T-helper 2 cell (primary cell): ENCODE measurements around the gene PPFIA3.
"Not testable (repeated sequence)": the region's sequence is repeated elsewhere in the genome, so short reads cannot be mapped to it uniquely, and the experiment has no call there.

Source experiments
- DNase-seq, 5 experiments: peaks; one replicate each; pipeline versions ENCODE4 v3.0.0 to v3.0.0-alpha.2; 2012 to 2022

The PPFIA3 gene

DNA sequence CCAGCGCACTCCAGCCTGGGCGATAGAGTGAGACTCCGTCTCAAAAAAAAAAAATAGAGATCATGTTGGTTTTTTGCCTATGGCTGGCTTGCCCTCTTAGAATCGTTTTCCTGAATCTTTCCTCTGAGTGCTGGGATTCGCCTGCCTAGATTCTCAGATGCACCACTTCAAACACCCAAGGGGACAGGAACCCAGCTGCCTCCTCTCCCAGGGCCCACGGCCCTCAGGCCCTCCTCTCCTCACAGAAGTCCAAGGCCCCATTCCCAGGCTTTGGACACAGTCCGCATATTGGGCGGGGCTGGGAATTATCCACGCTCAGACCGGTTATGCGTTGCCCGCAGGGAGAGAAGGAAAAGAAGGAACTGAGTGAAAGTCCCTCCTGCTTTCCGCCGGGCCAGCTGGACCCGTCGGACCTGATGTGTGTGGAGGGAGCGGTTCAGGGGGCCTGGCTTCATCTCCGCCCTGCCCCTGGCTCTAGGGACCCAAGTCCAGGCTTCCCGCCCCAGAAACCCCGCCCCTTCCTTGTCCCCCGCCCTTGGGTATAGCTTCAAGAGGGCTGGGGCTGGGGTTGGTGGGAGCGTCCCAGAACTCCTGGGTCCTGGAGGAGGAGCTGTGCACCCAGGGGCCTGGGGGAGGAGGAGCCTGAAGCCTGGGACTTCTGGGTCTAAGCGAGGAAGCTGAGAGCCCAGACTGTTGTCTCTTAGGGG lies 5.8 kb downstream of the PPFIA3 start:
- DNase-seq, result no peak

DNA sequence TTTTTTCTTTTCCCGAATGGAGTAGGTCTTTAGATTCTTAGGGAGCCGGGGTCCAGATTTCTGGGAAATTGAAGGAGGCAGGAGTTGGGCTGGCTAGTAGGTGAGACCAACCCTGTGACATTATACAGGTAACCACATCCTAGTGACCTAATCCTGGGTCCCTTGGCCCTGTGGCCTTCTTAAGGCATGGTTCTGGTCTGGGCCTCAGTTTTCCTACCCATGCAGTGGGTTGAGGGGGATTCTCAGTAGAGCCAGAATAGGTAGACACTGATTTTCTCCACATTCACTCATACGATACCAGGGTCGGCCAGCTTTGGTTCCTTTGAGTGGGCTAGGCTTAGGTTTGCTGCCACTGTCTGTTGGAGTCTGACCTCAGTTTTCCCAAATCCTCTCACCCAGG lies 7.2 kb downstream of the PPFIA3 start:
- DNase-seq, result no peak

DNA sequence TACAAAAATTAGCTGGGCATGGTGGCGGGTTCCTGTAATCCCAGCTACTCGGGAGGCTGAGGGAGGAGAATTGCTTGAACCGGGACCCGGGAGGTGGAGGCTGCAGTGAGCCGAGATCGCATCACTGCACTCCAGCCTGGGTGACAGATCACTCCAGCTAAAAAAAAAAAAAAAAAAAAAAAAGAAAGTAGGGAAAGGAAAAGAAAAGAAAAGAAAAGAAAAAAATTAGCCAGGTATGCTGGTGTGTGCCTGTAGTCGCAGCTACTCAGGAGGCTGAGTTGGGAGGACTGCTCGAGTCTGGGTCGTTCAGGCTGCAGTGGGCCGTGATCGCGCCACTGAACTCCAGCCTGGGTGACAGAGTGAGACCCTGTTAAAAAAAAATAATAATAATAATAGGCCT lies 7.9 kb downstream of the PPFIA3 start:
- not testable (repeated sequence) for DNase-seq

DNA sequence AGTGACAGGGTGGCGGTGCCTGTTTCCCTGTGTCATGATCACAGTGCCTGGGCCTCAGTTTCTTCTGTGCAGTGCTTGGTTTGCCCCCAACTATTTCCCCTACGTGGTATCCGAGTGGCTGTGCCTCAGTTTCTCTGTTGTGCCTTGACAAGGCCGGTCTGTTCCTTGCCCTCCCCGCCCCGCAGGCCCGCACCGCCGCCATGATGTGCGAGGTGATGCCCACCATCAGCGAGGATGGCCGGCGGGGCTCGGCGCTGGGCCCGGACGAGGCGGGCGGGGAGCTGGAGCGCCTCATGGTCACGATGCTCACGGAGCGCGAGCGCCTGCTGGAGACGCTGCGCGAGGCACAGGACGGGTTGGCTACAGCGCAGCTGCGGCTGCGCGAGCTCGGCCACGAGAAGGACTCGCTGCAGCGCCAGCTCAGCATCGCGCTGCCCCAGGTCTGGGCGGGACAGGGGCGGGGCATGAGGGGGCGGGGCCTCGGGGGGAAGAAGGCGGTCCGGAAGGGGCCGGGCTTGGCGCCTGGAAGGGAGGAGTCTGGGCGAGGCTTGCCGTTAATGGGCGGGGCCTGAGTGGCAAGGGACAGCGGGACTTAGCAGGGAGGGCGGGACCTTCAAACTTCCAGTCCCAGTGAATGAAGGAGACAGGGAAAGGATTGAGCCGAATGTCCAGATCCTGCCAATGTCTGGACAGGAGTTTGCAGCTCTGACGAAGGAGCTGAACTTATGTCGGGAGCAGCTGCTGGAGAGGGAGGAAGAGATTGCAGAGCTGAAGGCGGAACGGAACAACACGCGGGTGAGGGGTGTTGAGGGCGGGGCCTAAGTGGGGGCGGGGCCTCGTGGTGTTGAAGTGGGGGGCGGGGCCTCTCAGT lies 8.6 kb downstream of the PPFIA3 start:
- peak; percentile 88 to 95 (median 91) for DNase-seq

DNA sequence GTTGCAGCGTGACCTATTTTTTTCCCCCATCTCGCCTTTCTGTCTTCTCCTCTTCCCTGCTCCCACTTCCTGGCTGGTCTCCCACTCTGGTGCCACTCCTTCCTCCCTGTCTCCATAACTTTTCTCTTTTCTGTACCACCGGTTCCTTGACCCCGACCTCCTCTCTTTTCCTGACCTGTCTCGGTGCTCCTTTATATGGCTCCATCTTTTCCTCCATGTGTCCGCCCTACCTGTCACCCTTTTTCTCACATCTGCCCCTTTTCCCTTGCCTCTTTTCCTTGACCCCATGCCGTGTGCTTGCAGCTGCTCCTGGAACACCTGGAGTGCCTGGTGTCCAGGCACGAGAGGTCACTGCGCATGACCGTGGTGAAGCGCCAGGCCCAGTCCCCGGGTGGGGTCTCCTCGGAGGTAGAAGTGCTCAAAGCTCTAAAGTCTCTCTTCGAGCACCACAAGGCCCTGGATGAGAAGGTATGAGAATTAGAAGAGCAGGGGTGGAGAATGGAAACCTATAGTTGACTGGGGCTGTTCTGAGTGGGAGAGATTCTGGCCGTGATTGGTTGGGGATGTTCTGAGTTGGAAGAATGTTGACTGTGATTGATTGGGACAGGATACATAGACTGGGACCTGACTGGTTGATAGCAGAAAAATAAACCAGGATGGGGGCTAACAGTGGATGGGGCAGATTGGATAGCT lies 9.3 kb downstream of the PPFIA3 start:
- DNase-seq, result no peak

DNA sequence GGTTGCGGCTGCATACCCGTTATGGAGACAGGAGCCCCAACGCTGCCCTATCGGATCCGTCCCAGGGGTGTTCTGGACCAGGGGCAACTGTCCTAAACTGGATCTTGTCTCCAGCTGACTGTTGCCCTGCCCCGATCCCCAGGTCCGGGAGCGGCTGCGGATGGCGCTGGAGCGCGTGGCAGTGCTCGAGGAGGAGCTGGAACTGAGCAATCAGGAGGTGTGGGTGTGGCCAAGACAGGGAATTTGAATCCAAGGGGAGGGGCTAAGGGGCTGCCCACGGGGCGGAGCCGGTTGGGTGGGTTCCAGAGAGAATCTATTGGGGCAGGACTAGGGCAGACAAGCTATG lies 9.9 kb downstream of the PPFIA3 start:
- DNase-seq, result no peak

DNA sequence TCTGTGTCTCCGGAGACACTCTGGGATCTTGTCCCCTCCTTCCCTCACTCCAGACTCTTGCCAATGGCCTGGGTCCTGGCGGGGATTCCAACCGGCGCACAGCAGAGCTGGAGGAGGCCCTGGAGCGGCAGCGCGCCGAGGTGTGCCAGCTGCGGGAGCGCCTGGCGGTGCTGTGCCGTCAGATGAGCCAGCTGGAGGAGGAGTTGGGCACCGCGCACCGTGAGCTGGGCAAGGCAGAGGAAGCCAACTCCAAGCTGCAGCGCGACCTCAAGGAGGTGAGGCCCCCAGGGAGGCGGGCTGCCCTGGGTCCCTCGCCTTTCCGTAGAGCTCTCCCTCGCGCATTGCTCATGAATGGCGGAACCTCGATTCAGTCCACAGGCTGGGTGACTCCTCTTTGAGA lies 11.0 kb downstream of the PPFIA3 start:
- no peak for DNase-seq

DNA sequence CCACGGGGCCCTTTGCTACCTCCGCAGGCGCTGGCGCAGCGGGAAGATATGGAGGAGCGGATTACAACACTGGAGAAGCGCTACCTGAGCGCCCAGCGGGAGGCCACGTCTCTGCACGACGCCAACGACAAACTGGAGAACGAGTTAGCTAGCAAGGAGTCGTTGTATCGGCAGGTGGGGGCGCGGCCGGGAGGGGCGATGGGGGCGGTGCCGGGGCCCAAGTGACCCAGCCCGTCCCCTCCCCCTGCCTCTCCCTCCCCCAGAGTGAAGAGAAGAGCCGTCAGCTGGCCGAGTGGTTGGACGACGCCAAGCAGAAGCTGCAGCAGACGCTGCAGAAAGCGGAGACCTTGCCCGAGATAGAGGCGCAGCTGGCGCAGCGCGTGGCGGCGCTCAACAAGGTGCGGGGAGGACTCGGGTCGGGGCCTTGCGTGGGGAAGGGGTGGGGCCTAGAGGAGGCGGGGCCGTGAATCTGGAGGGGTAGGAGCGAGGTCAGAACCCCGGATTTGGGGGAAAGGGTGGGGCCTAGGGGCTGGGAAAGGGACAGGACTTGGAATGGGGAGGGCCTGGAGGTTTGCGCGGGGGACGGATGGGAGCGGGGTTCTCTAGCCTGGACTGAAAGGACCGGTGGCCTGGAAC lies 13.7 kb downstream of the PPFIA3 start:
- peak in 1 of 5 experiments; percentile 49 for DNase-seq

DNA sequence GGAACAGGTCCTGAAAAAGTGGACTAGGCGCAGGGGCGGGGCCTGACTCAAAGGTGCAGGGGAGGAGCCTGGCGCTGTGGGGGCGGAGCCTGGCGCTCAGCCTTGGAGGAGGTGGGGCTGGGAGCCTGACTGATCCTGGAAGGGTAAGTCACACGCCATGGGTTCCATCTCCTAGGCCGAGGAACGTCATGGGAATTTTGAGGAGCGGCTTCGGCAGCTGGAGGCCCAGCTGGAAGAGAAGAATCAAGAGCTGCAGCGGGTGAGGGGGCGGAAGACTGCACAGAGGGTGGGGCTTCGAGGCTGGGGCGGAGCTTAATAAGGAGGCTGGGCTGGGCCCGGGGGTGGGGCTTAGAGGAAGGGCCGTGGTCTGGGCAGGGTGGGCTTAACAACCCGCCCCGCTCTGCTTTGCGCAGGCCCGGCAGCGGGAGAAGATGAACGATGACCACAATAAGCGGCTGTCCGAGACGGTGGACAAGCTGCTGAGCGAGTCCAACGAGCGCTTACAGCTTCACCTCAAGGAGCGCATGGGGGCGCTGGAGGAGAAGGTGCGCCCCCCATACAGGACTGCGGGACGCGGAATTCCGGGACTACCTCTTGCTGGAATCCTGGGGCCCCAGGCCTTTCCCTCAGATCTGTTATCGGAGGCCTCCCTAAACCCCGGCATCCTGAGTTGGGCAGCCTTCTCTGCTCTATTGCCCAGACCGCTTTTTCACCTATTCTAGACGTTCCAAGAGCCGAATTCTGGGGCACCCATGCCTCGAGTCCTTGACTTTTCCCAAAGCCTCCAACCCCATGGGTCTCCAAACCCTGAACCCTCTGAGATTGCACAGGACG lies 14.5 kb downstream of the PPFIA3 start:
- peak in 2 of 5 experiments; percentile 38 to 53 for DNase-seq

DNA sequence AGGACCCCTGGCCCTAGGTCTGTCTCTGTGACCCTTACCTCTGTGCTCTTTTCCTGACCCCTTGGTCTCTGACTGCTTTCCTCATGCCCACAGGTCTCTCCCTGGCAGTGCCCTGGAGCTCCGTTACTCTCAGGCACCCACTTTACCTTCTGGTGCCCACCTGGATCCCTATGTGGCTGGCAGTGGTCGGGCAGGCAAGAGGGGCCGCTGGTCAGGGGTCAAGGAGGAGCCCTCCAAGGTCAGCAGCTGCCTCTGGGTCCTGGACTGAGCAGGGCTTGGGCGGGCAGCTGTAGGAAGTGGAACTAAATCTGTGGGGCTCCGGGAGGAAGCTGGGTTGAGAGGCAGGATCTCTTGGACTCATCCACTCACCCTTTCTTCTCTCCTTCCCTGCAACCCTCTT lies 16.3 kb downstream of the PPFIA3 start:
- DNase-seq, result no peak

DNA sequence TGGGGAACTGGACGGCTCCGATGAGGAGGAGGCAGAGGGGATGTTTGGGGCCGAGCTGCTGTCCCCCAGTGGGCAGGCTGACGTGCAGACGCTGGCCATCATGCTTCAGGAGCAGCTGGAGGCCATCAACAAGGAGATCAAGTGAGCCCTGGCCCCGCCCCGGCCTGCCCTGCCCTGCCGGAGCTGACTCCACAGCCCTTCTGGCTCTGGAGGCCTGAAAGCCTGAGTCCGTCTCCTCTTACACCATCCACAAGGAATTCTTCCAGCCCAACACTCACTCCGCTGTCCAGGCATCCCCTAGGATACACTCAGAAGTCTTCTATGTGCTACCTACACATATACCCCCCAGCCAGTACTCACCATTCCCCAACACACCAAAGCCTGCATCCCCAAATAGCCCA lies 17.4 kb downstream of the PPFIA3 start:
- no peak for DNase-seq

DNA sequence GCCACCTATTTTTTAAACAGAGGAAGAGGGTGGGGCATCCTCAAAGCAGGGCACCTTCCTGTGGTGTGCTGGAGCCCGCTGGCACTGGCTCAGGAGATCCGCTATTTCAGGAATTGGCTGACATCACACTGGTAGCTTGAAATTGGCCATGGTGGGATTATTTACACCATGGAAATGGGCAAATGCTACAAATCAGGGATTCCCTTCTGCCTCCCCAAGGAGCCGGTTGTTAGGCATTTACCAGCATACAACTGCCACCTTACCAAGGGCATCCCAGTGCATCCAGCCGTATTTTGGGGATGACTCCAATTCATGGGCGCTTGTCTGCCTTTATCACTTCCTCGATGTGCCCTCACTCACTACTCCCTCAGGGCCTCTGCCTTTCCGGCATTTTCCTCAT lies 21.6 kb downstream of the PPFIA3 start:
- DNase-seq, result no peak

DNA sequence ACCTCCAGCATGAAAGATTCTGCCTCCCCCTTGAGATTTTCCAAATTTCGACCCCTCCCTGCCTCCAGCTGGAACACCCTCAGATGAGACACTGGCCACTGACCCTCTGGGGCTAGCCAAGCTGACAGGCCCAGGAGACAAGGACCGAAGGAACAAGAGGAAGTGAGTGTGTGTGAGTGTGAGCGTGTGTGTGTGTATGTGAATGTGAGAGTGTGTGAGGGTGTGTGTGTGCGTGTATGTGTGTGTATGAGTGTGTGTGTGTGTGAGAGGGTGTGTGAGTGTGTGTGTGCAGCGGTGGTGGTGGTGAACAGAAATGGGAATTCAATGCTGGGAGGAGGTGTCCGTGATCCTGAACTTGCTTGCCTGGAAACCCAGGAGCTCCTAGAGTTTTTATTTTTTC lies 22.0 kb downstream of the PPFIA3 start:
- DNase-seq, result no peak

DNA sequence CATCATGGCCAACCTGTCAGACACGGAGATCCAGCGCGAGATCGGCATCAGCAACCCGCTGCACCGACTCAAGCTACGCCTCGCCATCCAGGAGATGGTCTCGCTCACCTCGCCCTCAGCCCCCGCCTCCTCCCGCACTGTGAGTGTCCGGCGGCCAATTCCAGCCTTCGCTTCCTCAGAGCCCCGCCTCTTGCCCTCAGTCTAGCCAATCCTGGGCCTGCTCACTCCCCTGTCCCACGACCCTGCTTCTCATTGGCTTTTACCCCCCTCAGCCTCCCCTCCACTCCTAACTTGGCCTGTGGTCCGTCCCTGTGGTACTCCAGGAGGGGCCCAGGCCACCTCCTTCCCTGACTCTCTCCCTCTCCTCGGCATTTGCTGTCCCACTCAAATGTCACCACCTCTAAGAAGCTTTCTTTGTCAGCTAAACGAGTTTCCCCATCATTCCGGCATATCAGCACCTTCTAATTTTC lies 23.6 kb downstream of the PPFIA3 start:
- peak in 3 of 5 experiments; percentile 45 to 87 (median 49) for DNase-seq

DNA sequence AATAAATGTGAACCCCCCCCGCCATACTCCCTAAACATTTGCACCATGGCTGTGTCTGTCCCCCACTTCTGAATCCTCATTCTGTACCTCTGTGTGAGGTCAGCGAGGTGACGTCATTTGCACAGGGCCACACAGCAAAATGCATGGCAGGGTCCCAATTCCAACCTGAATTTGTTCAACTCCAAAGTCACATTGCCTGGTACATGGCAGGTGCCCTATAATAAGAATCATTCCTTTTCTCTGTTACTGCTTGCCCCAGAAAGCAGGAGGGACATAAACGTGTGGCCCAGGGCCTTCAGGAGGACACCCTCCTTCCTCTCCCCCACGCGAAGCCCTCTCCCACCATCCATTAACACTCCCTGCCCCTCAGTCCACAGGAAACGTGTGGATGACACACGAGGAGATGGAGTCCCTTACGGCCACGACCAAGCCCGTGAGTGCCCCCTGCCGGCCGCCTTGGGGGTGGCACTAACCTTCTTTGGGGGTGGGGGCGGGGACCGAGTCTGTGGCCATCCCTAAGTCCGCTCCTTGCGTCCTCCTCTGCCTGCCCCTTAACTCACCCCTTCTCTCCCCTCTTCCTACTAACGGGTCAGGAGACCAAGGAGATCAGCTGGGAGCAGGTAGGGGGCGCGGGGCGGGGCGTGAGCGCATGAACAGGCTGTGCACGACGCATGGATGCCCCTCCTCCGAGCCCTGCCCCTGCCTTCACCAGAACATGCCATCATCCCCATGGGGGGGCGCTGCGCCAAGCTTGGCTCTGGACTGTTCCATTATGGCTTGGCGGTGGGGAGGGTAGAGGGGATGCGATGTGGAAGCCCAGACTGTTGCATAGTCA lies 26.4 kb downstream of the PPFIA3 start:
- peak; percentile 53 to 89 (median 69) for DNase-seq

DNA sequence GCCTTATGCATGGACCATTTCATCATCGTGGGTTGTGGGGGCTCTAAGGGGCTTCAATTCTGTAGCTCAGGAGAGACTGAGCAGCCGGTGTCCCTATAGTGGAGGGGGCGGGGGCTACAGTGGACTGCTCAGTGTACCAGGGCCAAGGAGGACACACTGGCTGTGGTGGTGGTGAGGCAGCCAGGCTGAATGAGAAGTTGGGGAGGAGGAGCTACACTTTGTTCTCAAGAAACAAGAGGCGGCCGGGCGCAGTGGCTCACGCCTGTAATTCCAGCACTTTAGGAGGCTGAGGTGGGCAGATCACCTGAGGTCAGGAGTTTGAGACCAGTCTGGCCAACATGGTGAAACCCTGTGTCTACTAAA lies 27.0 kb downstream of the PPFIA3 start:
- DNase-seq, result not testable (repeated sequence)

DNA sequence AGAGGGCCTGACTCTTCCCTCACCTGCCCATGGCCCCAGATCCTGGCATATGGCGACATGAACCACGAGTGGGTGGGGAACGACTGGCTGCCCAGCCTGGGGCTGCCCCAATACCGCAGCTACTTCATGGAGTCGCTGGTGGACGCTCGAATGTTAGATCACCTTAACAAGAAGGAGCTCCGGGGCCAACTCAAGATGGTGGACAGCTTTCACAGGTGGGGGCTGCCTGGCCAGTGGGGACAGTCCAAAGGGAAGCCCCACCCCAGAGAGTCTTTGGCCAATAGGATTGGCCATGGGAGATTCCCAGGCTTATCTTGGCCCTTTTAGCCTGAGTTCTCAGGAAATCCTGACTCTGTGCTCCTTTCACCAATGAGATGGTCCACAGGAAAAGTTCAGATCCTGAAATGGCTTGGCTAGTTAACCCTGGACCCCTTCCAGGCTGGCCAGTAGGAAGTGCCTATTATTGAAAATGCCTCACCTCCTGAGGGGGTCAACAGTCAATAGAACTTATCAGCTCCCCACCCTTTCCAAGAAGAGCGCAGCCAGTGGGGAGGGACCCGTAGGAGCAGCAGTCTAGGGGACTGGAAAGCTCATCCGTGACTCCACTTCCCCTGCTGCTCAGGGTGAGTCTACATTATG lies 28.8 kb downstream of the PPFIA3 start:
- no peak for DNase-seq

DNA sequence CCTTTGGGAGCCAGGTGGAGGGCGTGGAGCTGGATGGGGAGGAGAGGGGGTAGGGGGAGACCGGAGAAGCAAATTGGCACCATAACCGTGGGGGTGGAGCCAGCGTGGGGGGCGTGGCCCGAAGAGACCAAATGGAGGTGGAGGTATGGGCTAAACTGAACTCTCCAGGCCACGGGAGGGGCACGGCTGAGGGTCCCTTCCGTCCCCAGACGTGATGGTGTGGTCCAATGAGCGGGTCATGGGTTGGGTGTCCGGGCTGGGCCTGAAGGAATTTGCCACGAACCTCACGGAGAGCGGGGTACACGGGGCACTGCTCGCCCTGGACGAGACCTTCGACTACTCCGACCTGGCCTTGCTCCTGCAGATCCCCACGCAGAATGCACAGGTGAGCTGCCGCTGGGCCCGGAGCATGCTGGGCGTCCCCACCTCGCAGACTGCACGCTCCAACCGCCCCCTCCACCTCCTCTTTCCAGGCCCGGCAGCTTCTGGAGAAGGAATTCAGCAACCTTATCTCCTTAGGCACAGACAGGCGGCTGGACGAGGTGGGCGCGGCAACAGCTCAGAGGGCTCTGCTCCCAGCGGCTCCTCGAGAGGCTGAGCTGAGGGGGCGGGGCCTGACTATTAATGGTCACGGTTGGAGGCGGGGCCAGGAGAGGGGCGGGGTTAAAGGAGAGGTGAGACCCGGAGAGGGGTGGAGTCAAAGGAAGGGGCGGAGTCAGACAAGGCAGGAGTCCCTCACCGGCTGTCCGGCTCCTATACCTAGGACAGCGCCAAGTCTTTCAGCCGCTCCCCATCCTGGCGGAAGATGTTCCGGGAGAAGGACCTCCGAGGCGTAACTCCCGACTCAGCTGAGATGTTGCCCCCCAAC lies 29.7 kb downstream of the PPFIA3 start:
- DNase-seq, result peak; percentile 61 to 77 (median 67)

DNA sequence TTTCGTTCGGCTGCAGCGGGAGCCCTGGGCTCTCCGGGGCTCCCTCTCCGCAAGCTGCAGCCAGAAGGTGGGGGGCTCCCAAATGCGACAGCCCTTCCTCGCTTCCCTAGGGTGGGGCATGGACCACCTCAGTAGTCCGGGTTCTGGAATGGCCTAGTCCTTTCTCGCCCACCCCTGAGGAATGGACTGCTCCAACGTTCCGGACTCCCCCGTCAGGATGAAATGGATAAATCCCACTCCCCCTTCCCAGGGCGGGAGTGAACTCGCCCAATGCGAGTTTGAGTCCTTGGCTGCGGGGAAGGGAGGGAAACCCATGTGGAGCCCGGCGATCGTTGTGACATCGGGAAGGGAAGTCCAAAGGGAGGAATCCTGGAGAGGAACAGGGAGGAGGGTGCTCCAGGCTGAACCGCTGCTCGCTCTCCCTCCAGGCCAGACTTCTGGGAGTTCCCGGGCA lies 30.3 kb downstream of the PPFIA3 start:
- DNase-seq, result no peak
